GM19328 (cell line): ENCODE results near the gene UNC79.
"Not testable (repeated sequence)": the region's sequence is repeated elsewhere in the genome, so short reads cannot be mapped to it uniquely, and the experiment has no call there.

Source experiments
- ATAC-seq: cut with Tn5 transposase; IDR thresholded peaks from one replicate; pipeline ENCODE4 v1.9.1; 2021; ENCODE audit warnings: mild to moderate bottlenecking, moderate library complexity; ENCODE audit not compliant: unreplicated experiment

UNC79 gene

DNA sequence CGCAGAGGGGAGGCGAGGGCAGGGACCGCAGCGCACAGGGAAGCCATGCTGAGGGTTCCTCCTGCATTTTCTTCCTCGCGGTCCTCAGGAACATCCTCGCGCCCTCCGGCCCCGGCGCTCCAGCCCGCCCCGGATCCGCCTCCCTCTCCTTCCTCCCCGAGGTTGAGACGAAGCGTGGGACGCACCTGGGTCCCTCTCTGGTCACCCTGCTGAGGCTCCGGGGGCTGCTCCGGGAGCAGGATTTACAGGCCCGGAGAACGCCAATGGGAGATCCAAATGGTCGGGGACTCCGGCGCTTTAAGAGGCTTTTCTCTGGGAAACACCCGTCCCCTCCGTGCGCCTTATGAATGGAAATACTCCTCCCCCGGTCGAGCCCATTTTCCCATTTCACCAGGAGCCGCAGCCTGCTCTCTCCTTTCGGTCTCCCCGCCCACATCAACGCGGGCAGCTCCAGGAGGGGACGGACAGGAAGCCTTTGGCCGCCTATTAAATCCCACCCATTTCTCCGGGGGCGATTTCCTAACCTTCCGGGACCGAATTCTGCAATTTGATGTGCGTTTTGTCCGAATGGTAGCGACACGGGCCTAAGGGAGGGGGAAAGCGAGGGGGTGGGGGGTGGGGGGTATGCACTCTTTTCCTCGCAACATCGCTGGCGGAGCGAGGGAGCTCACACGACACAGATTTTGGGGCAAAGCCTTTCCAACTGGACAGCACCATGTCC is at the start of gene UNC79:
Gene UNC79 (plus strand): TSS at position 625 of the 721 bp plus-strand sequence. CDS start 91 bp downstream, at position 716.
- no peak for ATAC-seq

GRCh38 chr14:93381644-93382043 is 49.1 kb upstream of the UNC79 start:
- ATAC-seq, result no peak

- not testable (repeated sequence) for ATAC-seq
Measured at GRCh38 chr14:93384256-93384655, 46.5 kb upstream of the UNC79 start.

DNA sequence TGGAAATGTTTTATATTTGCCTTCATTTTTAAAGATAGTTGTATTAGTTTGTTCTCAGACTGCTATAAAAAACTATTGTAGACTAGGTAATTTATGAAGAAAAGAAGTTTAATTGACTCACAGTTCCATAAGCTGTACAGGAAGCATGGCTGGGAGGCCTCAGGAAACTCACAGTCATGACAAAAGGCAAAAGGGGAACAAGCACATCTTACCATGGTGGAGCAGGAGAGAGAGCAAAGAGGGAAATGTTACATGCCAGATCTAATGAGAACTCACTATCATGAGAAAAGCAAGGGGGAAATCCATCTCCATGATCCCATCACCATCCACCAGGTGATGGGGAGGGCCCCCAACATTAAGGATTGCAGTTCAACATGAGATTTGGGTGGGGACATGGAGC is 35.5 kb upstream of the UNC79 start:
- ATAC-seq, result no peak

DNA sequence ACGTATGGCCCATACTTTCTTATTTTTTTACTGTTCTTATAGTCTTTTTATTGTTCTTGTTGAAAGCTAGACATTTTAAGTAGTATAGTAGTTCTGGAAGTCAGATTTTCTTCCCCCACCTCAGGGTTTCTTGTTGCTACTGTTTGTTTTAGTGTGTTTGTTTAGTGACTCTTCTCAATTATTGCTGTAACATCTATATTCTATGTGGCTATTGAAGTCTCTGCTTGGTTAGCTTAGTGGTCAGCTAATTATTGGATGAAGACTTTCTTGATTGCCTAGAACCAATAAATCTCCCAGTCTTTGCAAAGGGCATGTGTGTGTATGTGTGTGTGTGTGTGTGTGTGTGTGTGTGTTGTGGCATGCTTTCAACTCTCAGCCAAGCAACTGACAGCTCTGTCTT is 34.3 kb upstream of the UNC79 start:
- no peak for ATAC-seq

GRCh38 chr14:93398491-93398890 is 32.2 kb upstream of the UNC79 start:
- no peak for ATAC-seq

DNA sequence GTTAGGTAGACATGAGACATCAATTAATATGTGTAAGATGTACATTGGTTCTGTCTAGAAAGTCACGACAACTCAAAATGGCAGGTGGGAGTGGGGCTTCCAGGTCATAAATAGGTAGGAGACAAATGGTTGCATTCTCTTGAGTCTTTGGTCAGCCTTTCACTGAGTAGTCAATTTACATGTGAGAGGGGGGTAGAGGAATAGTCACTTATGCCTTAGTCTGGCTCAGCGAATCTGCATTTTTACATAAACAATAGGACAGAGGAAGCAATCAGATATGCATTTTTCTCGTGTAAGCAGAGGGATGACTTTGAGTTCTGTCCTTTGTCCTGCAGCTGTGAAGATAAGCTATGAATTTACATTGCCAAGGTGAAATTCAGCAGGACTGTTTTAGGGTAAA is 27.8 kb upstream of the UNC79 start:
- ATAC-seq, result no peak

DNA sequence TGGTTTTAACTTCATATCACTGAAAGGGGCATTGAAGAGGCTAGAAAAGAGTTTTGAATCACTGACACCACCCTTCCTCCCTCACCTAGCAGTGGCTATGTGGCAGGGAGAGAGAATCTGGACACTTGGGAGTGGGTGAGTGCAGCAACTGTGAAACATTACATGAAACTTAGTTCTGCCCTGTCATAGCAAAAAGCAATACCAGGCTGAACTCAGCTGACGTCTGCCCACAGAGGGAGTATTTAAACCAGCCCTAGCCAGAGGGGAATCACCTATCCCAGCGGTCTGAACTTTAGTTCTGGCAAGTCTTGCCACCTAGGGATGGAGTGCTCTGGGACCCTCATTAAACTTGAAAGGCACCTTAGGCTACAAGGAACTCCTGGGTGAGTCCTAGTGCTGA is 20.7 kb upstream of the UNC79 start:
- no peak for ATAC-seq

DNA sequence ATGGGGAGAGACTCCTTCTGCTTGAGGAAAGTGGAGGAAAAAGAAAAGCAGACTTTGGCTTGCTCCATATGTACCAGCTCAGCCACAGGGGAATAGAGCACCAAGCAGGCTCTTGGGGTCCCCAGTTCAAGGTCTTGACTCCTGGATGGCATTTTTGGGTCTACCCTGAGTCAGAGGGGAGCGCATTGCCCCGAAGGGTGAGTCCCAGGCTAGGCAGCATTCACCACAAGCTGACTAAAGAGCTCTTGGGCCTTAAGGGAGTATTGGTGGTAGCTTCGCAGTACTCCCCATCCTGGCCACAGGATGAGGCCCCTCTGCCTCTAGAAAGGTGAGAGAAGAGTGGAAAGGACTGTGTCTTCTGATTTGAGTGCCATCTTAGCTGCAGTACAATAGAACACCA is 19.8 kb upstream of the UNC79 start:
- ATAC-seq, result no peak

- ATAC-seq, result not testable (repeated sequence)
Measured at GRCh38 chr14:93425136-93425535, 5.6 kb upstream of the UNC79 start.

DNA sequence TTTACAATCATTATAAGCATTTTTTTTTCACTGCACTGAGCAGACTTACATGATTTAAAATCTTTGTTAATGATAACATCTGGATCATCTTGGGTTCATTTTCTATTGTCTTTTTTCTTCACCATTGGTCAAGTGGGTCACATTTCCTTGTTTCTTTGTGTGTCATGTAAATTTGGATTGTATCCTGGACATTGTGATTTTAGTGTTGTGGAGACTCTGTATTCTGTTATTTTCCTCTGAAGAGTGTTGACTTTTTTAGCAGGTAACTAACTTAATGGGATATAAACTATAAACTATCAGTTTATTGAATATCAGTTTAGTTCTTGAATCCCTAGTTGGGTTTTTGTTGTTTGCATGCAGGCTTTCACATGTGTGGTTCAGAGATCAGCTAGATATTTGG is 4.0 kb upstream of the UNC79 start:
- no peak for ATAC-seq

DNA sequence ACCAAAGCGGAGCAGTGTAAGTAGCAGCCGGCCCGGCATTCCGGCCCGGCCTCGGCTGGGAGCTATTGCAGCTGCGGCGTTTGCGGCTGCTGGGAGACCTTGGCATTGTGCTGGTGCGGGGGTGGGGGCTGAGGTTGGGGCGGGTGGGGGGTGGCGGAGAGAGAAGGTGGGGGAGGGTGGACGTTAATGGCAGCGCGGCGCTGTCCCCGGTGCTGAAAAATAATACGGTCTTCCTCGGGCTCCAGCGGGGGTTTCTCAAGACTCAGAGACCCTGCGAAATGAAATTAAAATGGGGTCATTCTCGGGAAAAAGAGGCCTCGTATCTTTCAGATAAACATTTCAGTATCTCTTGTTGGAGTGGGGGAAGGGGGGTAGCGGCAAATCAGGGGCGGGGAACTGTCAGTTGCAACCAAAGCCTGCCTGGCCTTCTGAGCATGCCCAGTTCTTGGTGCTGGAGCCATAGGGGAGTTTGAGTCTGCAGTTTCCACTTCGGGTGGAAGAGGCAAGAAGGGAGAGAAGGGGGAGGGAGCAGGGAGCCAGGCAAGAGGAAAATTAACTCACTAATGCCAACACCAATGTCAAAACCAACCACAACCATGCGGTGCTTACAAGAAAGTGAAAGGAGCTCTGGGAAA is 414 bp downstream of the UNC79 start:
- ATAC-seq, result no peak

DNA sequence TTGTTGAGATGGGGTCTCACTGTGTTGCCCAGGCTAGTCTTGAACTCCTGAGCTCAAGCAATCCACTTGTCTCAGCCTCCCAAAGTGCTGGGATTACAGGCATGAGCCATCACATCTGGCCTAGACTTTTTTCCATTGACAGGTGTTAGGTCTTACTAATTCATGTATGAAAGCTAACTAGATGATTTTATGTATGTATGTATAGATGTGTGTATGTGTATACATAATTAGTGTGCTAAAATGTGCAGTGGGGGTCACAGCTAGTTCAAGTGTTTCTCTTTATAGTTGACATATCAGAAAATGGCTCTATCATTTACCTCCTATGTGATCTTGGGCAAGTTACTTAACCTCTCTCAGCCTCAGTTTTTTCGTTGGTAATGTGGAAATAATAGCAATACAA is 23.5 kb downstream of the UNC79 start:
- ATAC-seq, result no peak

- ATAC-seq, result no peak
Measured at GRCh38 chr14:93456356-93456755, 25.6 kb downstream of the UNC79 start.

DNA sequence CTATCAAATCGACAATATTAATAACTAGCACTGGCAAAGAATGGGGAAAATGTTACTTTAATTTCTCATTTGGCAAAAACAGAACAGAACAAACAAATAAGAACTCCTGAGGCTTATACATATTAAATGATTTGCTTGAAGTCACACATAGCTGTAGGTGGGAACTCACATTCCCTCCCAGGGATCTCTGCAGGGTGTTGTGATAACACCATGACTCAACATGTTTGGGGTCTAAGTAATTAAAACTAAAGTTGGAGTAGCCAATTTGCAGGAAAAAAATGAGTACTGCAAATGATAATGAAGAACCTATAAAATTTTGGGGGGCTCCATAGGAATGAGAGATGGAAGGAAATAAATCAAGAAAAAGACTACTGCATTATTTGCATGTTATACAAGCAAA is 27.5 kb downstream of the UNC79 start:
- ATAC-seq, result no peak

DNA sequence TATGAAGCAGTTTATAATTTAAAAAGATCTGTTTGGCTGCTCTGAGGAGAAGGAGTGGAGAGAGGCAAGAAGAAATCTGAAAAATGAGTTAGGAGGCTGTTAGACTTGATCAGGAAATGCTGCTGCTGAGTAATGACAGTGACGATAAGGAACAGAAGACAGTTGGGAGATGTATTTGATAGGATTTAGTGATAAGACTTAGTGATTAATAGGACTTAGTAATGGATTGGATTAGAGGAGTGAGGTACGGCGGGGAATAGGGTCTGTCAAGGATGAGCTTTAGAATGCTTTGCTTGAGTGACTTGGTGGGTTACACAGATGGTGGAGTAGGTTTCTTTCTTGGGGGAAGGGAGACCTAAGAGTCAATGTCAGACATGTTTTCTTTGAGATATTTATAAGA is 31.7 kb downstream of the UNC79 start:
- ATAC-seq, result no peak

DNA sequence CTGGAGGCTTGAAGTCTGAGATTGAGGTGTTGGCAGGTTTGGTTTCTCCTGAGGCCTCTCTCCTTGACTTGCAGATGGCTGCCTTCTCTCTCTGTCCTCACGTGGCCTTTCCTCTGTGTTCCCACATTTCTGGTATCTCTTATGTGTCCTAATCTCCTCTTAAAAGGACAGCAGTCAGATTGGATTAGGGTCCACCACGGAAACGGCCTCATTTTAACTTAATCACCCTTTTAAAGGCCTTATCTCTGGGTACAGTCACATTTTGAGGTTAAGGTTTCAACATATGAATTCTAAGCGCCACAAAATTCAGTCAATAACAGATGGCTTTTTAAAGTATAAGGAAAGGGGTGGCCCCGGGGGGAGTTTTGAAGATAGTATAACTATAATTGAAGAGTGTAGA is 33.5 kb downstream of the UNC79 start:
- ATAC-seq, result no peak

GRCh38 chr14:93475471-93475870 is 44.7 kb downstream of the UNC79 start:
- ATAC-seq, result no peak

DNA sequence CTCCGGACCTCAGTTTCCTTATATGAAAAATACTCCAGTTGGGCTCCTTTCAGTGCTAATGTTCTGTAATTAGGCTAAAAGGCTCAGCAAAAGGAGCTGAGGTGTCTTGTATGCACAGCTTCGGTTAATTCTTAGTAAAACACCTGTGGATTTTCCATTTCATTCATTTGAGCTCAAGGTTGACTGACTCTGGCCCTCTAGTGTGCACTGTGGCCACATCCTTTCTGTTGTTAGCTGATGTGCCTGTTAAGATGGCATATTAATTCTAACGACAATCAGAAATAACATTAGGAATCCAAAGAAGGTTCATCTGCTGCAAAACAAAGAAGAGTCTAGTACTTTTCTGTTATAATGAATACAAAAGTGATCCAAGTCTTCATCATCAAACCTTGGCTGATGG is 45.6 kb downstream of the UNC79 start:
- no peak for ATAC-seq

- ATAC-seq, result not testable (repeated sequence)
Measured at GRCh38 chr14:93479074-93479473, 48.3 kb downstream of the UNC79 start.

- no peak for ATAC-seq
Measured at GRCh38 chr14:93480867-93481266, 50.1 kb downstream of the UNC79 start.

- no peak for ATAC-seq
Measured at GRCh38 chr14:93481758-93482157, 51.0 kb downstream of the UNC79 start.

DNA sequence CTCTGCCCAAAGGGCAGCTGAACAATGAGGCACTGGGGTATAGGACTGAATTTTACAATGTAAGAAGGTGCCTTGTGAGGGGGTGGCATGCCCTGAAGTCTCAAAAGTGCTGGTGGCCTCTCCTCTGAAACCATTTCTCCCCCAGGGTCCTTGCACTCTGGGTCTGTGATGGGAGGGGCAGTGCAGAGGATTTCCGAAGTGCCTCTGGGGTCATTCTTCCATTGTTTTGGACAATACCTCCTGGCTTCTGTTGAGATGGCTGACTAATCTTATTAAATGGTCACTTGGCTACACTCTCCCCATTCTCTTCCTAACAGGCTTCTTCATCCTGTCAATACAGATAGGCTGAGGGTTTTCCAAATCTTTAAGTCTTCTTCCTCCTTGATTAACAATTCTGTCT is 59.3 kb downstream of the UNC79 start:
- no peak for ATAC-seq
